AG10803 (cell line): Measurements from ENCODE around the gene CFAP161.

Experiments used
- DNase-seq: peaks from one replicate; pipeline ENCODE4 v3.0.0; 2010; ENCODE audit warnings: low read depth
- H3K4me3 ChIP-seq: 2 replicates; pipeline ENCODE4 v1.5.1; 2011; ENCODE audit warnings: mild to moderate bottlenecking, low read length, control low read depth
- TF ChIP-seq, protein P1 (sequence below): conservative IDR thresholded peaks from 2 replicates; pipeline ENCODE4 v1.5.1; 2011; ENCODE audit warnings: mild to moderate bottlenecking, low read length, control low read depth, inconsistent platforms

CFAP161 gene

DNA sequence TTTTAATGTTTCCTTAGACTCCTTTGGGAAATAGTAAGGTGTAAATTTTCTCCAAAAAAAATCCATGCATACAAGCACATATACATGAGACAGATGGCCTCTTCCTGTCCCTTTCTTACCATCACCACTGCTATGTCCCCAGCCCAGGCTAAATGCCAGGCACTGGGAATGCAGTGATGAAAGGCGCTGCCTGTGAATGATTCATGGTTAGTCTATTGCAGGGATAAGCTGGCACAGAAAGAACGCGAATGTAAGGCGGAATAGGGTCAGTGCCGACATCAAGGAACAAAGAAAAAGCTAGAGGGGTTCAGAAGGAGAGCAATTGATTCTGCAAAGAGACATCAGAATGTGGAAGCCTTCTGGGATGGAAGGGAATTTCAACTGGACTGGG, 36.2 kb upstream of the CFAP161 start:
- TF ChIP-seq, protein P1, sequence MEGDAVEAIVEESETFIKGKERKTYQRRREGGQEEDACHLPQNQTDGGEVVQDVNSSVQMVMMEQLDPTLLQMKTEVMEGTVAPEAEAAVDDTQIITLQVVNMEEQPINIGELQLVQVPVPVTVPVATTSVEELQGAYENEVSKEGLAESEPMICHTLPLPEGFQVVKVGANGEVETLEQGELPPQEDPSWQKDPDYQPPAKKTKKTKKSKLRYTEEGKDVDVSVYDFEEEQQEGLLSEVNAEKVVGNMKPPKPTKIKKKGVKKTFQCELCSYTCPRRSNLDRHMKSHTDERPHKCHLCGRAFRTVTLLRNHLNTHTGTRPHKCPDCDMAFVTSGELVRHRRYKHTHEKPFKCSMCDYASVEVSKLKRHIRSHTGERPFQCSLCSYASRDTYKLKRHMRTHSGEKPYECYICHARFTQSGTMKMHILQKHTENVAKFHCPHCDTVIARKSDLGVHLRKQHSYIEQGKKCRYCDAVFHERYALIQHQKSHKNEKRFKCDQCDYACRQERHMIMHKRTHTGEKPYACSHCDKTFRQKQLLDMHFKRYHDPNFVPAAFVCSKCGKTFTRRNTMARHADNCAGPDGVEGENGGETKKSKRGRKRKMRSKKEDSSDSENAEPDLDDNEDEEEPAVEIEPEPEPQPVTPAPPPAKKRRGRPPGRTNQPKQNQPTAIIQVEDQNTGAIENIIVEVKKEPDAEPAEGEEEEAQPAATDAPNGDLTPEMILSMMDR = no peak
- DNase-seq = peak; percentile 23

GRCh38 chr15:81098349-81098748, 35.7 kb upstream of the CFAP161 start:
- DNase-seq = no peak
- TF ChIP-seq, protein P1 = no peak

More for the DNA sequence above, 36.2 kb upstream of the CFAP161 start:
- no peak overlapping the region for H3K4me3 ChIP-seq

GRCh38 chr15:81098861-81099651, 35.0 kb upstream of the CFAP161 start:
- no peak overlapping the region for H3K4me3 ChIP-seq
- TF ChIP-seq, protein P1 = no peak
- peak; percentile 29 for DNase-seq

More at GRCh38 chr15:81098349-81098748, 35.7 kb upstream of the CFAP161 start:
- H3K4me3 ChIP-seq = no peak overlapping the region

DNA sequence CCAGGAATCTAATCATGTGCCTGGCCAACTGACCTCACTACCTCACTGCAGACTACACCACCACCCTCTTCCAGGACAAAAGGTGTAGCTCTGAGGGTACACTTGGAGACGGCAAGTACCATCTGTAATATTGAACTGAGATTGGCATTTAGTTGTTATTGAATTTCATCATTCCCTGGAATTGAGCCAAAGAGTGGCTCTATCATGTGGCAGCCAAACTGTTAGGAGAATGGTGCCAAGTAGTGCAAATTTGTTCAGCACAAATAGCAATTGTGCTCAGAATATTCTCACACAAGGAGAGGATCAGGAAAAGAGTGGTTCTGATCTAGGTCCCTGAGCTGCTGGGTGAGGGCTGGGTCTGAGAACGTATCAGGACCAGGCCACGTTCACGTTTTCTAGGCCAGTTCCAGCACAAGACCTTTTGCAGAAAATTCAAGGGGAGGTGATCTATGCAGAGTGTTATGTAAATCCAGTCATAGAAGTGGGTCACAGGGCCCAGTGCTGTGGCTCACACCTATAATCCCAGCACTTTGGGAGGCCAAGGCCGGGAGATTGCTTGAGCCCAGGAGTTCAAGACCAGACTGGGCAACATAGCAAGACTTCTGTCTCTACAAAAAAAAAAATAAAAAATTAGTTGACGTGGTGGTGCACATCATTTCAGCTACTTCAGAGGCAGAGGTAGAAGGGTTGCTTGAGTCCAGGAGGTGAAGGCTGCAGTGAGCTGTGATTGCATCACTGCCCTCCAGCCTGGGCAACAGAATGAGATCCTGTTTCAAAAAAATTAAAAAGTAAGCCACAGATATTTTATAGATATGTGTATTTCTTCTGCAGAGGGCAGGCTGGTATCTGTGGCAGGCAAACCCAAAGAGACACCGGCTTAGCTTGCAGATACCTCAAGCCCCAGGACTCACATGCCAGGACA, 31.9 kb upstream of the CFAP161 start:
- TF ChIP-seq, protein P1 = no peak
- DNase-seq = no peak
- H3K4me3 ChIP-seq = no peak overlapping the region

- TF ChIP-seq, protein P1 = no peak
- no peak for DNase-seq
Measured at GRCh38 chr15:81103857-81104256, 30.2 kb upstream of the CFAP161 start.

GRCh38 chr15:81105545-81105944, 28.5 kb upstream of the CFAP161 start:
- peak; percentile 53 for DNase-seq
- TF ChIP-seq, protein P1 = no peak
- H3K4me3 ChIP-seq = no peak overlapping the region

More at GRCh38 chr15:81103857-81104256, 30.2 kb upstream of the CFAP161 start:
- H3K4me3 ChIP-seq = no peak overlapping the region
